GDM1 (cell line): Measurements from ENCODE around the gene ILRUN.
A peak's percentile ranks its signal among the peaks of the same experiment; 100 is the strongest.
"Not testable (repeated sequence)": the region's sequence is repeated elsewhere in the genome, so short reads cannot be mapped to it uniquely, and the experiment has no call there.

Experiments
- DNase-seq: peaks from one replicate; lab custom pipeline; 2025; lab: John Stamatoyannopoulos, UW

ILRUN gene

GRCh38 chr6:34696739-34697543, at the start of gene ILRUN:
Gene ILRUN (minus strand): TSS chr6:34696767. CDS start chr6:34696603, 164 bp downstream.
- peak; percentile 93 for DNase-seq

GRCh38 chr6:34745277-34746103, 48.9 kb upstream of the ILRUN start:
- DNase-seq, result no peak

GRCh38 chr6:34744294-34744647, 47.7 kb upstream of the ILRUN start:
- not testable (repeated sequence) for DNase-seq

- DNase-seq, result no peak
These were observed 47.2 kb upstream of the ILRUN start for GRCh38 chr6:34743625-34744293.

GRCh38 chr6:34742094-34742493, 45.5 kb upstream of the ILRUN start:
- DNase-seq, result no peak

GRCh38 chr6:34736823-34737222, 40.3 kb upstream of the ILRUN start:
- no peak for DNase-seq

- DNase-seq, result no peak
These were observed 35.0 kb upstream of the ILRUN start for GRCh38 chr6:34731393-34732060.

GRCh38 chr6:34729631-34730470, 33.3 kb upstream of the ILRUN start:
- no peak for DNase-seq

- DNase-seq, result no peak
These were observed 29.5 kb upstream of the ILRUN start for GRCh38 chr6:34726055-34726454.

- DNase-seq, result no peak
These were observed 26.6 kb upstream of the ILRUN start for GRCh38 chr6:34723203-34723602.

GRCh38 chr6:34722451-34722850, 25.9 kb upstream of the ILRUN start:
- DNase-seq, result no peak

GRCh38 chr6:34720160-34720559, 23.6 kb upstream of the ILRUN start:
- DNase-seq, result not testable (repeated sequence)

GRCh38 chr6:34719646-34720045, 23.1 kb upstream of the ILRUN start:
- DNase-seq, result not testable (repeated sequence)

- no peak for DNase-seq
These were observed 22.4 kb upstream of the ILRUN start for GRCh38 chr6:34718976-34719375.

GRCh38 chr6:34717466-34717865, 20.9 kb upstream of the ILRUN start:
- DNase-seq, result no peak

GRCh38 chr6:34714663-34715062, 18.1 kb upstream of the ILRUN start:
- no peak for DNase-seq

GRCh38 chr6:34712881-34713280, 16.3 kb upstream of the ILRUN start:
- not testable (repeated sequence) for DNase-seq

GRCh38 chr6:34709386-34709785, 12.8 kb upstream of the ILRUN start:
- DNase-seq, result no peak

GRCh38 chr6:34705241-34705640, 8.7 kb upstream of the ILRUN start:
- DNase-seq, result no peak

- no peak for DNase-seq
These were observed 4.6 kb upstream of the ILRUN start for GRCh38 chr6:34701199-34701598.

GRCh38 chr6:34697904-34698559, 1.5 kb upstream of the ILRUN start:
- DNase-seq, result no peak
